RWPE1 (cell line): Measurements from ENCODE around the gene CRELD2.

Experiments used
- CTCF ChIA-PET: fragments of 350-600 bp; sonication (Branson Sonifier 250); formaldehyde crosslinking; extraction: SDS; loops from one replicate; lab custom pipeline; 2021; lab: Yijun Ruan, JAX
- POLR2A ChIA-PET: fragments of 400-600 bp; formaldehyde crosslinking; extraction: SDS; loops from one replicate; lab custom pipeline; 2020; ENCODE audit warnings: antibody characterized with exemption; ENCODE audit not compliant: low non-redundant PET; lab: Yijun Ruan, JAX
- DNase-seq: peaks from one replicate; pipeline ENCODE4 v3.0.0; 2012; ENCODE audit warnings: low spot score
- H3K27ac ChIP-seq: fragments of 450-650 bp; 2 replicates; pipeline ENCODE4 v1.5.1; 2017
- TF ChIP-seq, protein P1 (sequence below): fragments of 450-650 bp; conservative IDR thresholded peaks from 2 replicates; pipeline ENCODE4 v1.5.1; 2017; ENCODE audit warnings: low read depth, mild to moderate bottlenecking

CRELD2 gene

DNA sequence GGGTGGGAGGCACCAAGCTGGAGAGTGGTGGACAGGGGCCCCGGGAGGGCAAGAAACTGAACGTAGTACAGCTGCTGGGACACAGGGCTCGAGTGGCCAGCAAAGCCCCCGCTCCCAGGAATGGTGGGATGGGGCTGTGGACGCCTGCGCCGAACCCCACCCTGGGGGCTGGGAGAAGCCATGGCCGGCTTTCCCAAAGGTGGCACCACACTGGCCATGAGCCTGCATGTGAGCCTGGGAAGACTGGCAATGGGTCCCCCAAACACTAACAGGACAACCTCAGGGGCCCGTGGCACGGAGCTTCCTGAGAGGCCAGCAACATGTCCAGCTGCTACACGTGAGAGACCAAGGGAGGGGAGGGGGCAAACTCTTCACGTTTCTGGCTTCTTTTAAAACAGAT lies 4.2 kb upstream of the CRELD2 start:
- no peak for DNase-seq
- CTCF ChIA-PET = interaction anchor here (0.9 kb wide), 1 partner anchor 114 kb away, joined by 3 read pairs; no protein-coding TSS in a partner anchor
- POLR2A ChIA-PET = no interaction called here
- TF ChIP-seq, protein P1, sequence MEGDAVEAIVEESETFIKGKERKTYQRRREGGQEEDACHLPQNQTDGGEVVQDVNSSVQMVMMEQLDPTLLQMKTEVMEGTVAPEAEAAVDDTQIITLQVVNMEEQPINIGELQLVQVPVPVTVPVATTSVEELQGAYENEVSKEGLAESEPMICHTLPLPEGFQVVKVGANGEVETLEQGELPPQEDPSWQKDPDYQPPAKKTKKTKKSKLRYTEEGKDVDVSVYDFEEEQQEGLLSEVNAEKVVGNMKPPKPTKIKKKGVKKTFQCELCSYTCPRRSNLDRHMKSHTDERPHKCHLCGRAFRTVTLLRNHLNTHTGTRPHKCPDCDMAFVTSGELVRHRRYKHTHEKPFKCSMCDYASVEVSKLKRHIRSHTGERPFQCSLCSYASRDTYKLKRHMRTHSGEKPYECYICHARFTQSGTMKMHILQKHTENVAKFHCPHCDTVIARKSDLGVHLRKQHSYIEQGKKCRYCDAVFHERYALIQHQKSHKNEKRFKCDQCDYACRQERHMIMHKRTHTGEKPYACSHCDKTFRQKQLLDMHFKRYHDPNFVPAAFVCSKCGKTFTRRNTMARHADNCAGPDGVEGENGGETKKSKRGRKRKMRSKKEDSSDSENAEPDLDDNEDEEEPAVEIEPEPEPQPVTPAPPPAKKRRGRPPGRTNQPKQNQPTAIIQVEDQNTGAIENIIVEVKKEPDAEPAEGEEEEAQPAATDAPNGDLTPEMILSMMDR = no peak
- H3K27ac ChIP-seq = peak overlapping the region; percentile 11; the same call in 1 of the 2 replicates

DNA sequence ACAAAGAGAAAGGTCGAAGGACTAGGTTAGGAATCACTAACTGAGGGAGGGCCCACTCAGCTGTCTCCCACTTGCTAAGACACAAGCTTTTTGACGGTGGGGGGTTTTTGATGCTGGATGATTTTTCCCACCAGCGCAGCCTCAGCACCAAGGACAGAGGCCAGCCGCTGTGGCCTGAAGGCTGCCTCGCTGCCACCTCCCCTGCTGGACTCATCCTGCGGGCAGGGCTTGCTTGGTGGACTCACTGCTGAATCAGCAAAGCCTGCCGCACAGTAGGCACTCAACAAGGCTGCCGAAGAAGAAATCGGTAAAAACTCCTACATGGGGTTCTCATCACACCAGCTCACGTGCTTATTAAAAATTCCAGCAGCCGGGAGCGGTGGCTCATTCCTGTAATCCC lies 2.8 kb upstream of the CRELD2 start:
- ChIA-PET POLR2A (no interaction called here), CTCF (no interaction called here)
- H3K27ac ChIP-seq = no peak overlapping the region; the same call in 1 of the 2 replicates
- DNase-seq = no peak
- TF ChIP-seq, protein P1 = no peak

DNA sequence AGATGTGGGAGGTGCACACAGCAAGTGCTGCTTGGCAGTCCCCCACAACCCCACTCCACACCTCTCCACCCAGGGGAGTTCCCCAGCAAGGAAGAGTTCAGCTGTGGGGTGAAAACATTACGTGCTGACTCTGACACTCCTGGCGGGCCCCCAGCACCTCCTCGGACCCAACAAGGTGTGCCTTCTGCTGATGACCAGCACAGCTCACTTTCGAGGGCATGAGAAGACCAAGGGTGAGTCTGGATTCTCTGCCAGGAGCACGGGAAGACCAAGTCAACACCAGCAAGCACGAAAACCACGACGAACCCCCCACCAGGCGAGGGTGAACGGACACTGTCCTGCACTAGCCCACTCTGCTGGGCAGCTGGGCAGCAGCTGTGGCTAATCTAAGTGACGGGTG lies 1.6 kb upstream of the CRELD2 start:
- ChIA-PET POLR2A (no interaction called here), CTCF (no interaction called here)
- TF ChIP-seq, protein P1 = no peak
- peak overlapping the region; percentile 90 for H3K27ac ChIP-seq
- DNase-seq = no peak

DNA sequence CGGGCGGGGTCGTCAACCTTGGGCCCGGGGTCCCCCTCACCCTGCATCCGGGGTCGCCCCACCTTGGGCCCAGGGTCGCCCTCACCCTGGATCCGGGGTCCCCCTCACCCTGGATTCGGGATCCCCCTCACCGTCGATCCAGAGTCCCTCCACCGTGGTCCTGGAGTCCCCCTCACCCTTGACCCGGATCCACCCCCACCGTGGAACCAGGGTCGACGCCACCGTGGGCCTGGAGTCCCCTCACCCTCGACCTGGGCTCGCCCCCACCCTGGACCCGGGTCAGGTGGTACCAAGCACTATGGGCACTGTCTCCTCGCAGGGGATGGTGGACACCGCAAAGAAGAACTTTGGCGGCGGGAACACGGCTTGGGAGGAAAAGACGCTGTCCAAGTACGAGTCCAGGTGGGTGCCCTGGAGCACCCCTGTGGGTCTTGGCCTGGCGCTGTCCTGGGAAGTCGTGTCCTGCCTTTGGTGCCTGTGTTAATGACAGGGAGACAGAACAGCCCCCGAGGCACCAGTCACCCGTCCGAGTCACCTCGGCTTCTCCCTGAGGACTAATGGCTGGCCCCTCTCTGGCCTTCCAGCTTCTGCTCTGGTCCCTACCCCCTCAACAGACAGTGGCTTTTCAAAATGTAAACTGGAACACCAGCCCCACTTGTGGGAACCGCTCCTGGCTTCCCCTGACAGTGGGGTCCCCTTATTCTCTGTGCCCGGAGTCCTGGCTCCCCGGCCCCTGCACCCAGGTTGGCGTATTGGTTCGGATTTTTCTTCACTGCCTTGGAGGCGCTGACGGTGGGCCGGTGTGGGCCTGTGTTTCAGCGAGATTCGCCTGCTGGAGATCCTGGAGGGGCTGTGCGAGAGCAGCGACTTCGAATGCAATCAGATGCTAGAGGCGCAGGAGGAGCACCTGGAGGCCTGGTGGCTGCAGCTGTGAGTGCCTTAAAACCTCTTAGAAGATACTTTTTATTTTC lies 762 bp downstream of the CRELD2 start:
- ChIA-PET CTCF (no interaction called here), POLR2A (no interaction called here)
- peak overlapping the region; percentile 90 for H3K27ac ChIP-seq
- TF ChIP-seq, protein P1 = no peak
- no peak for DNase-seq

DNA sequence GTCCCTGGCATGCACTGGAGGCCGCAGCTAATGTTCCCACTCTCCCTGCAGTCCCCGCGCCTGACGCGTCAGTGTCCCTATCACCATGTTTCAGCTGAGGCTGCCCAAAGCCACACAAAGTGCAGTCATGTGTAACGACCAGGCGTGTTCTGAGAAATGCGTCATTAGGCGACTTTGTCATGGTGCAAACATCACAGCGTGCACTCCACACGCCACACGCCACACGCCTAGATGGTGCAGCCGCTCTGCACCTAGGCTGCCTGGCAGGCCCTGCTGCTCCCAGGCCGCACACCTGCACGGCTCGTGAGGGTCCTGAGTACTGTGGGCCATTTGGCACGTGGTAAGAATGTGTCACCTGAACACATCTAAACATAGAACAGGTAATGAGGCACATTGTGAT lies 2.4 kb downstream of the CRELD2 start:
- peak overlapping the region; percentile 37; the same call in 1 of the 2 replicates for H3K27ac ChIP-seq
- POLR2A ChIA-PET = no interaction called here
- TF ChIP-seq, protein P1 = no peak
- DNase-seq = no peak
- CTCF ChIA-PET = no interaction called here

DNA sequence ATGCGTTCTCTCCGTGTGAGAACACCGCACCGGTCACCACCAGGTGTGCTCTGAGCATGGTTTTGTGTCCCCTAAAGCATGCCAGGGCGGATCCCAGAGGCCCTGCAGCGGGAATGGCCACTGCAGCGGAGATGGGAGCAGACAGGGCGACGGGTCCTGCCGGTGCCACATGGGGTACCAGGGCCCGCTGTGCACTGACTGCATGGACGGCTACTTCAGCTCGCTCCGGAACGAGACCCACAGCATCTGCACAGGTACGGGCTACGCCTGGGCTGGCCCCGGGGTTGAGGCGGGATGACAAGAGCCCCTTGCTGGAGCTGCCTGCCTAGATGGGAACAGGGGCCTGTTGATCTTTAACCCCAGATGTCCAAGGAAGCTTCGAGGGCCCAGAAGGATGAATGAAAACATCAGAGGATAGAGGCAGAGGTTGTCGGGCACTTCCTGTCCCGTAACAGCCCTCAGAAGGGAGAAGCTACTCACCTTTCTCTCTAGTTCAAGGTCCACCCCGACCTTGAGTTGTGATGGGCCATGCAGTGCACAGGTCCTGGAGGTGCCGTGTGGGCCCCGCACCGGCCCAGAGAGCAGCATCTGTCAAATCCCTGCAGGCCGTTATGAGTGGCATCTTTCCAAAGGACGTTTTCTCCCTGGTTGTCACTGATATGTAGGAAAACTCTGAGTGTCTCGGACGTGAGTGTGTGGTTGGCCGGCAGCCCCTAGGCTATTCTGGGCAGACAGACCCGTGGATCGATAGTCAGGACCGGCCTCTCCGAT lies 3.3 kb downstream of the CRELD2 start:
- ChIA-PET POLR2A (no interaction called here), CTCF (no interaction called here)
- no peak for DNase-seq
- TF ChIP-seq, protein P1 = no peak
- peak overlapping the region; percentile 37 for H3K27ac ChIP-seq
